NCI-H2196 treated with DMSO at 0.1 percent for 48 hours (cell line): ENCODE measurements around the gene HEBP1.

ENCODE experiments used
- DNase-seq: peaks from one replicate; lab custom pipeline; 2025; ENCODE audit not compliant: unreplicated experiment; lab: John Stamatoyannopoulos, UW

HEBP1 gene

GRCh38 chr12:13023811-13024530, 23.9 kb upstream of the HEBP1 start:
- no peak for DNase-seq

- no peak for DNase-seq
Measured at GRCh38 chr12:13022851-13023271, 22.8 kb upstream of the HEBP1 start.

DNA sequence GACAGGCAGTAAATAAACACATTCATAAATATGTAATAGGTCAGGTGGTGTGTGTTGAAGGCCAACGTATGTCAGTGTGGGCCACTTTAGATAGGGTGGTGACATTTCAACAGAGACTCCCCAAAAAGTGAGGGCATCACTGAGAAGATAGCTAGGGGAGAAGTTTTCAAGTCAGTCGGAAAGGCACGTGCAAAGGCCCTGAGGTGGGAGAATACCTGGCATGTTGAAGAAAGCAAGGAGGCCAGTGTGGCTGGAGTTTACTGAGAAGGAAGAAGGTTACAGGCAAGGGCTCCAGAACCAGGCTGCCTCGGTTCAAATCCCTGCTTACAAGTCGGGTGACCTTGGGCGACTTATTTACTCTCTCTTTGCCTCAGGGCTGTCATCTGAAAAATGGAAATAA, 11.0 kb upstream of the HEBP1 start:
- DNase-seq: no peak

GRCh38 chr12:13008741-13009380, 8.8 kb upstream of the HEBP1 start:
- no peak for DNase-seq

GRCh38 chr12:13007496-13008233, 7.6 kb upstream of the HEBP1 start:
- DNase-seq: no peak

GRCh38 chr12:13005649-13006048, 5.6 kb upstream of the HEBP1 start:
- DNase-seq: no peak

DNA sequence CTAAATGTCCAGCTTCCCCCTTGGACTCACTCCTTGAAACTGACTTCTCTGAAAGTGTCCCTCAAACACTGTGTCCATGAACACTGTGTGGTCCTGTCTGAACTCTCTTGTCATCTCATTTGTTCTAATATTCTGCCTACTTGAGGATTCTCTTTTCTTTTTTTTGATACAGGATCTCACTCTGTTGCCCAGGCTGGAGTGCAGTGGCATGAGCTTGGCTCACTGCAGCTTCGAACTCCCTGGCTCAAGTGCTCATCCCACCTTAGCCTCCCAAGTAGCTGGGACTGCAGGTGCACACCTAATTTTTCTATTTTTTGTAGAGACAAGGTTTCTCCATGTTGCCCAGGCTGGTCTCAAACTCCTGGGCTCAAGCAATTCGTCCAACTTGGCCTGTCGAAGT, 4.9 kb upstream of the HEBP1 start:
- no peak for DNase-seq

GRCh38 chr12:13004361-13004760, 4.3 kb upstream of the HEBP1 start:
- no peak for DNase-seq

DNA sequence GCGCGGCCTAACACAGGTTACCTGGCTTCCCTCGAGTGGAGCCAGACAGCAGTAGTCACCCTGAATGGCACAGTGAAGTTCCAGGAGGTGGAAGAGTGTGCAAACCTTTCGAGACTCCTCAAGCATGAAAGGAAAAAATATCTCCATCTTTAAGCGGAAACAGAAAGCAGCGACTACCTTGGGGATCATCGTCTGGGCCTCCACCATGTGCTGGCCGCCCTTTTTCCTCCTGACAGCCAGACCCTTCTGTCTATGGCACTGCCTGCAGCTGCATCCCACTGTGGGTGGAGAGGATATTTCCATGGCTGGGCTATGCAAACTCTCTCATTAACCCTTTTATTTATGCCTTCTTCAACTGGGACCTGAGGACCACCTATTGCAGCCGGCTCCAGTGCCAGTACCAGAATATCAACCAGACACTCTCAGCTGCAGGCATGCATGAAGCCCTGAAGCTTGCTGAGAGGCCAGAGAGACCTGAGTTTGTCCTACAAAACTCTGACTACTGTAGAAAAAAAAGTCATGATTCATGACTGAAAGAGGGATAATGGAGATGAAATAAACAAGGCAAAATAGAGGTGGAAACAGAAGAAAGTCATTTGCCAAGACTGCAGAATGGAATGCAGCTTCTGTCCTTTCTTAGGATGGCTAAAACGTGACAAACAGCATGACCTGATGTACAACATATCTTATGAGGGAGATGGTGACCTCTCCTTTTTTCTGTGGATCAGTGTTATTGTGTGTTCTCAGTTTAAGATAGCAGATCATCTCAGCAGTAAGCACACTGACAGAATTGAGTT, 2.4 kb upstream of the HEBP1 start:
- no peak for DNase-seq

- DNase-seq: no peak
Measured at GRCh38 chr12:13001775-13002040, 1.6 kb upstream of the HEBP1 start.

DNA sequence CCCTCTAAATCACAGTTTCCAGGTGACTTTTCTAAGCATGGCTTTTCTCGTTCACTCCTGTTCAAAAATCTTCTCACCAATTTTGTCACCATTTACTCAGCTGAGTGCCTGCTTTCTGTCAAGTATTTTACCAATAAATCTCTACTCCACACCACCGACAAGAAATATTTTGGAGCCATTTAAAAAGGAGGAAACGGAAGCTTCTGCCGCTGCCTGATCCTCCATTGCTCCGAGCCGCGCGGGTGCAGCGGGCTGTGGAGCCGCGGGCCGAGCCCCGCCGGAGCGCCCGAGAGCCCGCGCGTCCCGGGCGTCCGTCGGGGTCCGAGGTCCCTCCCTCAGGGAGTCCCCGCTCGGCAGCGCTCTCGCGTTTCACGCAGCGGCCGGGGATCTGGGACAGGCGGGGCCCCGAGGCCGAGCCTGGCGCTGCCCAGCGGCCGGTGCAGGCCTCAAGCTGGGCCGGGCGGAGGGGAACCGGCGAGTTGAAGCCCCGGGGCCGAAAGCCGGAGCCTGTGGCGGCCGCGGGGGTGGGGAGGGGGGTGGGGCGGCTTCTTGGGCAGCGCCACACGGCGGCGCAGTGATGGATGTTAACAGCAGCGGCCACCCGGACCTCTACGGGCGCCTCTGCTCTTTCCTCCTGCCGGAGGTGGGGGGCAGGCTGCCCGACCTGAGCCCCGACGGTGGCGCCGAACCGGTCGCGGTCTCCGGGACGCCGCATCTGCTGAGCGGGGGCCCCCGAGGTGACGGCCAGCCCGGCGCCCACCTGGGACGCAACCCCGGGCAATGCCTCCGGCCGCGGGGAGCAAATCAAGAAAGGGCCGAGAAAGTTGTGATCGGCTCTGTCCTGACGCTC, 1.1 kb upstream of the HEBP1 start:
- DNase-seq: no peak

GRCh38 chr12:13000616-13000924, 505 bp upstream of the HEBP1 start:
- DNase-seq: no peak

DNA sequence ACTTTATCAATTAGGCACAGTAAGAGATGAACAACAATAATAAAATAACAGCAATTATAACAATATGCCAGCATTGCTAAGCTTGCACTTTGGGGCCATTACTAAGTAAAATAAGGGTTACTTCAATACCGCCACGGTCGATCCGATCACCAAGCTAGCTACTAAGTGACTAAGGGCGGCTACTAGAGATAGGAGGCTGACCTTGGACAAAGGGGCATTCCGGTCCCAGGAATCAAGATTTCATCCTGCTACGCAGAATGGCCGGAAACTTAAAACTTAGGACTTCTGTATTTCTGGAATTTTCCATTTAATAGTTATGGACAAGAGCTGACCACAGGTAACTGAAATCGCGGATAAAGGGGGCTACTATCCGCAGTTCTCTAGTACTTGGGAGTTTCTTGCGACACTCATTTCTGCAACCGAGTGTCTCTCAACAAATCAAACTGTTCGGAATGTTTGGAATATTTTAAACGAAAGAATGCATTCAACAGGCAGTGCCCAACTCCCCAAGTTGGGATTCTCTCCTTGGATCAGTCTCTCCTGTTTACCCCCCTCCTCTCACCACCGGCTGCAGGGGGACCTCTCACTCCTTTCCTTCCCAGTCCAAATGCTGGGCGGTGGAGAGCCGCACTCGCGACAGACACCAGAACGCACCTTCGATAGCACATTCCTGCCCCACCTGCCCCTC, 650 bp downstream of the HEBP1 start:
- no peak for DNase-seq

GRCh38 chr12:12998248-12998647, 1.8 kb downstream of the HEBP1 start:
- DNase-seq: no peak

GRCh38 chr12:12997734-12998133, 2.3 kb downstream of the HEBP1 start:
- no peak for DNase-seq

DNA sequence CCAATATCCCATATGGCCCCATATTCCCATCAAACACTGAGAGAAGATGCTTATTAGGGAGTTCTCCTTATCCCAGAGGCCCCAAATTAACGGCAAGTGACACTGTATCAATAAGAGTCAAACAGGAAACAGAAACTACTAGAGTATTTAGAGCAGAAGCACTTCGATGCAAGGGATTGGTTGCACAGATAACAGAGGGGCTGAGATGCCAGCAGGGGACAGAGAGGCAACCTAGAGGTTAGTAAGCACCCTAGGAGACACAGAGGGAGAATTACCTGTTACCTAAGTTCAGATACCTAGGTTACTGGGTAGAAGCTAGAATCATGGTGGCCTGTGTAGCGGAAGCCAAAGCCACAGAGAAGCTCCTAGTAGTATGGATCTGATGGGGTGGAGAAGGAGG, 2.9 kb downstream of the HEBP1 start:
- no peak for DNase-seq

DNA sequence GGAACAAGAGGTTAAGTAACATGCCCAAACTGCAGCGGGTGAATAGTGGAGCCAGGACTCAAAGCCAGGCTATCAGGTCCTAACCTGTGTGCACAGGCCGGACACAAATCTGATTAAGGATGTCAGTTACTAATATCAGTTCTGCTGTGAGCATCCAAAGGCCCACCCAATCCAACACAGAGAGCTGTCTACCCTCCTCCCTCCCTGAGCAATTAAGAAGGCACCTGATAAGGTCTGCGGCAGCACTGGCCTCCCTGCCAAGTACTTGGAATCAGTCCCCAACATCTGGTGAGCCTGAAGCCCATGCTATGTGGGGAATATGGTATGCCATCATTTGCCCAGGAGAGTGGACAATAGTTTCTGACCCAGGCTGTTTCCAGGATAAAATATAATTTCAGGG, 3.9 kb downstream of the HEBP1 start:
- no peak for DNase-seq

- DNase-seq: no peak
Measured at GRCh38 chr12:12995088-12995487, 5.0 kb downstream of the HEBP1 start.

GRCh38 chr12:12993367-12993766, 6.7 kb downstream of the HEBP1 start:
- no peak for DNase-seq

GRCh38 chr12:12992418-12993130, 7.5 kb downstream of the HEBP1 start:
- DNase-seq: no peak
